Hepatocyte (in vitro differentiated cells): Measurements from ENCODE around the gene C4BPA. TPM values are rescaled to one million over a fixed set of nuclear protein-coding genes. Genes with fewer than 3 reads are reported as not detected.

Experiments
- DNase-seq: peaks from one replicate; pipeline ENCODE4 v3.0.0-alpha.2; 2016; ENCODE audit warnings: low spot score
- H2AFZ ChIP-seq: fragments of 200-600 bp; sonication (generic); 2 replicates; pipeline ENCODE4 v1.6.0; 2016; ENCODE audit warnings: antibody characterized with exemption, mild to moderate bottlenecking
- H3K27ac ChIP-seq: fragments of 200-600 bp; sonication (generic); 2 replicates; pipeline ENCODE4 v1.5.1; 2016; ENCODE audit warnings: mild to moderate bottlenecking
- H3K27me3 ChIP-seq: fragments of 200-600 bp; sonication (generic); 2 replicates; pipeline ENCODE4 v1.6.1; 2016
- H3K36me3 ChIP-seq: fragments of 200-600 bp; sonication (generic); replicated peaks from 2 replicates; pipeline ENCODE4 v1.5.1; 2016; ENCODE audit warnings: low read depth; ENCODE audit not compliant: insufficient read depth
- H3K4me1 ChIP-seq: fragments of 200-600 bp; sonication (generic); 2 replicates; pipeline ENCODE4 v1.5.1; 2016; ENCODE audit warnings: mild to moderate bottlenecking, moderate library complexity; ENCODE audit not compliant: insufficient read depth
- H3K4me2 ChIP-seq: fragments of 200-600 bp; sonication (generic); 2 replicates; pipeline ENCODE4 v1.6.0; 2016
- H3K4me3 ChIP-seq: fragments of 200-600 bp; sonication (generic); 2 replicates; pipeline ENCODE4 v1.5.1; 2016; ENCODE audit warnings: mild to moderate bottlenecking
- H3K79me2 ChIP-seq: fragments of 200-600 bp; sonication (generic); 2 replicates; pipeline ENCODE4 v1.6.0; 2017; ENCODE audit warnings: mild to moderate bottlenecking
- H3K9me2 ChIP-seq: fragments of 200-600 bp; sonication (generic); replicated peaks from 2 replicates; pipeline ENCODE4 v1.6.0; 2017; ENCODE audit warnings: mild to moderate bottlenecking; ENCODE audit not compliant: insufficient read depth
- H3K9me3 ChIP-seq: fragments of 200-600 bp; sonication (generic); 2 replicates; pipeline ENCODE4 v1.5.1; 2016; ENCODE audit warnings: low read depth, mild to moderate bottlenecking
- H4K20me1 ChIP-seq: fragments of 200-600 bp; sonication (generic); 2 replicates; pipeline ENCODE4 v1.6.0; 2016; ENCODE audit warnings: mild to moderate bottlenecking; ENCODE audit not compliant: insufficient read depth, poor library complexity, severe bottlenecking
- CTCF ChIP-seq: fragments of 200-600 bp; sonication (generic); IDR thresholded peaks from 2 replicates; pipeline ENCODE4 v1.5.1; 2016; ENCODE audit warnings: antibody characterized with exemption, mild to moderate bottlenecking; ENCODE audit not compliant: poor library complexity
- EZH2 ChIP-seq: fragments of 200-600 bp; sonication (generic); IDR thresholded peaks from 2 replicates; pipeline ENCODE4 v1.6.1; 2016; ENCODE audit warnings: antibody characterized with exemption, mild to moderate bottlenecking, borderline replicate concordance
- EZH2phosphoT487 ChIP-seq: fragments of 200-600 bp; sonication (generic); IDR thresholded peaks from one replicate; pipeline ENCODE4 v1.6.1; 2018; ENCODE audit warnings: antibody characterized with exemption, mild to moderate bottlenecking, low read depth, moderate library complexity; ENCODE audit not compliant: unreplicated experiment, severe bottlenecking
- WGBS: methylation state at CpG from one replicate; pipeline ENCODE4 v1.1.6; 2016; ENCODE audit warnings: low lambda C conversion rate; ENCODE audit errors: missing lambda C conversion rate; 5-methylcytosine and 5-hydroxymethylcytosine counted together
- polyA plus RNA-seq: library from polyadenylated mRNA; unstranded; fragments of >200 nt; fragmentation: Nextera tagmentation; extraction: Ambion mirVana; gene quantifications from 2 replicates; pipeline ENCODE4 v1.2.1, GENCODE V29; 2016
- total RNA-seq: library from RNA; depleted of rRNA; stranded (reverse); fragments of >200 nt; gene quantifications from 2 replicates; pipeline ENCODE4 v1.2.3, GENCODE V29; 2014

Gene C4BPA
- total and polyA plus RNA-seq, 2 experiments from 2014 or later = 12.4 to 17.2 TPM

- no peaks in the 10 kb centered on the region for H3K79me2 ChIP-seq
- no peak overlapping the region for H3K27ac ChIP-seq
- H3K36me3 ChIP-seq = no peaks in the 10 kb centered on the region
- no peak overlapping the region for H2AFZ ChIP-seq
- H3K4me3 ChIP-seq = no peak overlapping the region
- DNase-seq = no peak
- WGBS = 95% methylated on average over 5 of the region's 5 CpGs
- TF ChIP-seq EZH2phosphoT487 (no peak), EZH2 (no peak), CTCF (no peak)
- no peaks in the 10 kb centered on the region for H3K27me3 ChIP-seq
- no peaks in the 10 kb centered on the region for H4K20me1 ChIP-seq
- H3K4me2 ChIP-seq = no peak overlapping the region
- no peaks in the 10 kb centered on the region for H3K4me1 ChIP-seq
- no peaks in the 10 kb centered on the region for H3K9me2 ChIP-seq
- no peaks in the 10 kb centered on the region for H3K9me3 ChIP-seq
Observed at GRCh38 chr1:207069858-207070506, 34.1 kb upstream of the C4BPA start.

GRCh38 chr1:207070811-207071210 lies 33.2 kb upstream of the C4BPA start:
- Histone ChIP-seq H3K9me2 (no peaks in the 10 kb centered on the region), H3K4me1 (no peaks in the 10 kb centered on the region), H3K27ac (no peak overlapping the region), H4K20me1 (no peaks in the 10 kb centered on the region), H3K36me3 (no peaks in the 10 kb centered on the region), H3K4me3 (no peak overlapping the region), H3K4me2 (no peak overlapping the region), H3K27me3 (no peaks in the 10 kb centered on the region), H3K79me2 (no peaks in the 10 kb centered on the region), H3K9me3 (no peaks in the 10 kb centered on the region), H2AFZ (no peak overlapping the region)
- no peak for TF ChIP-seq EZH2
- TF ChIP-seq CTCF = no peak
- TF ChIP-seq EZH2phosphoT487 = no peak
- WGBS = 99% methylated on average over 4 of the region's 4 CpGs
- no peak for DNase-seq

- no peak for DNase-seq
- Histone ChIP-seq H3K9me2 (no peaks in the 10 kb centered on the region), H3K27me3 (no peaks in the 10 kb centered on the region), H3K27ac (no peak overlapping the region), H3K4me1 (no peaks in the 10 kb centered on the region), H3K4me3 (no peak overlapping the region), H3K36me3 (no peaks in the 10 kb centered on the region), H3K4me2 (no peak overlapping the region), H3K79me2 (no peaks in the 10 kb centered on the region), H2AFZ (no peak overlapping the region), H3K9me3 (no peaks in the 10 kb centered on the region), H4K20me1 (no peaks in the 10 kb centered on the region)
- TF ChIP-seq EZH2 (no peak), CTCF (no peak), EZH2phosphoT487 (no peak)
- 92% methylated on average over 6 of the region's 6 CpGs for WGBS
Observed at GRCh38 chr1:207071426-207071825, 32.6 kb upstream of the C4BPA start.

- WGBS = 91% methylated on average over 8 of the region's 8 CpGs
- Histone ChIP-seq H3K27ac (no peak overlapping the region), H3K36me3 (no peaks in the 10 kb centered on the region), H3K4me2 (no peak overlapping the region), H3K4me3 (no peak overlapping the region), H2AFZ (no peak overlapping the region), H3K9me3 (no peaks in the 10 kb centered on the region), H3K9me2 (no peaks in the 10 kb centered on the region), H3K4me1 (no peaks in the 10 kb centered on the region), H3K79me2 (no peaks in the 10 kb centered on the region), H4K20me1 (no peaks in the 10 kb centered on the region), H3K27me3 (no peaks in the 10 kb centered on the region)
- TF ChIP-seq EZH2phosphoT487 = no peak
- TF ChIP-seq EZH2 = no peak
- no peak for TF ChIP-seq CTCF
- DNase-seq = no peak
Observed at GRCh38 chr1:207072233-207072632, 31.8 kb upstream of the C4BPA start.
